HG03442 (cell line): ENCODE data around the gene NME3.
"Not testable (repeated sequence)": the region's sequence is repeated elsewhere in the genome, so short reads cannot be mapped to it uniquely, and the experiment has no call there.

Experiments
- ATAC-seq: cut with Tn5 transposase; IDR thresholded peaks from one replicate; pipeline ENCODE4 v1.9.1; 2021; ENCODE audit warnings: mild to moderate bottlenecking, moderate library complexity; ENCODE audit not compliant: unreplicated experiment

NME3 gene

GRCh38 chr16:1754204-1754603 lies 17.1 kb downstream of the NME3 start:
- no peak for ATAC-seq

GRCh38 chr16:1752853-1753252 lies 18.5 kb downstream of the NME3 start:
- no peak for ATAC-seq

DNA sequence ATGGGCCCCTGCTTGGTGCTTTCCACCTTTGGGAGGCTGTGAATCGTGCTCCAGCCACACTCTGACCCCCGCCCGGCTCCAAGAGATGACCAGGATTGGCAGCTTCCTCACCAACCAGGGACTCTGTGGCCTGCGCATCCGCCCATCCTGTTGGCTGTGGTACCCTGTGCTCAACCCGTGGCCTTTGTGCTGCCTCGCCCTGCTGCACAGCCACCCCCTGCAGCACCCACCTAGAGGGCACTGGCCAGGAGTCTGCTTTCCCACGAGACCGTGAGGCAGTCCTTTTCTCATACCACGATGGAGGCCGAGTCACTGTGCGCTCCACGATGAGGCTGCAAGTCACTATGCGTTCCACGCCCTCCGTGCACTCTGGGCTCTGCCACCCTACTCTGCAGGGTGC lies 19.4 kb downstream of the NME3 start:
- ATAC-seq: no peak

- ATAC-seq: no peak
Observed at GRCh38 chr16:1749152-1750117, 21.9 kb downstream of the NME3 start.

GRCh38 chr16:1747934-1748333 lies 23.4 kb downstream of the NME3 start:
- ATAC-seq: no peak

GRCh38 chr16:1746693-1747195 lies 24.6 kb downstream of the NME3 start:
- no peak for ATAC-seq

- no peak for ATAC-seq
Observed at GRCh38 chr16:1745900-1746692, 25.2 kb downstream of the NME3 start.

DNA sequence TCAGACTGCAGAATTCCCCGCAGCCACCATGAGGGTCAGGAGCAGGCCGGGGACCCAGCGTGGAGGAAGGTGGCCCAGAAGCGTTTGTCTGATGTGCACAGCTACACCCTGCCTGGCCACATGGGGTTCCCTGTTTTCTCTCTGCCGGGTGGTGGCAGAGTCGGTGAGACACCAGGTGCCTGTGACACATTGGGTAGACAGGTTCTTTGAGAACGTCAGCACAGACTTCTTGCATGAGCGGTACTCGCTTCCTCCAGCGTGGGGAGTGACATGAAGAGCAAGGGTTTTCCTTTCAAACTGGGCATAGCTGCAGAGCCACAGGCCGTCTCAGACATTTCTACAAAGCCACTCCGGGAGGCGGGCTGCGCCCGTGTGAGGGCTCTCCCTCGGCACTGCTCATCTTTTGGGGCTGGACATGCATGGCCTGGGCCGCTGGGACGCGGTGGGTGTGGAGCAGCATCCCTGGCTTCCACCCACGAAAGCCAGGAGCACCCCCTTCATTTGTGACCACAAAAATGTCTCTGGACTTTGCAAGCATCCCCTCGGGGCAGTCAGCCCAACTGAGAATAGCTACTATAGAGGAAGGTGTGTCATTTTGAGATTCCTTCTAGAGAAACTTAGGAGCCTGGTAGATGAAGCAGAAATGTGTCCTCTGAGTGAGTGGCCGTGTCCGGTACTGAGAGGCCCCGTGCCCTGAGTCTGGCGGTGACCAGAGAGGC lies 26.0 kb downstream of the NME3 start:
- no peak for ATAC-seq

GRCh38 chr16:1744338-1744840 lies 27.0 kb downstream of the NME3 start:
- no peak for ATAC-seq

DNA sequence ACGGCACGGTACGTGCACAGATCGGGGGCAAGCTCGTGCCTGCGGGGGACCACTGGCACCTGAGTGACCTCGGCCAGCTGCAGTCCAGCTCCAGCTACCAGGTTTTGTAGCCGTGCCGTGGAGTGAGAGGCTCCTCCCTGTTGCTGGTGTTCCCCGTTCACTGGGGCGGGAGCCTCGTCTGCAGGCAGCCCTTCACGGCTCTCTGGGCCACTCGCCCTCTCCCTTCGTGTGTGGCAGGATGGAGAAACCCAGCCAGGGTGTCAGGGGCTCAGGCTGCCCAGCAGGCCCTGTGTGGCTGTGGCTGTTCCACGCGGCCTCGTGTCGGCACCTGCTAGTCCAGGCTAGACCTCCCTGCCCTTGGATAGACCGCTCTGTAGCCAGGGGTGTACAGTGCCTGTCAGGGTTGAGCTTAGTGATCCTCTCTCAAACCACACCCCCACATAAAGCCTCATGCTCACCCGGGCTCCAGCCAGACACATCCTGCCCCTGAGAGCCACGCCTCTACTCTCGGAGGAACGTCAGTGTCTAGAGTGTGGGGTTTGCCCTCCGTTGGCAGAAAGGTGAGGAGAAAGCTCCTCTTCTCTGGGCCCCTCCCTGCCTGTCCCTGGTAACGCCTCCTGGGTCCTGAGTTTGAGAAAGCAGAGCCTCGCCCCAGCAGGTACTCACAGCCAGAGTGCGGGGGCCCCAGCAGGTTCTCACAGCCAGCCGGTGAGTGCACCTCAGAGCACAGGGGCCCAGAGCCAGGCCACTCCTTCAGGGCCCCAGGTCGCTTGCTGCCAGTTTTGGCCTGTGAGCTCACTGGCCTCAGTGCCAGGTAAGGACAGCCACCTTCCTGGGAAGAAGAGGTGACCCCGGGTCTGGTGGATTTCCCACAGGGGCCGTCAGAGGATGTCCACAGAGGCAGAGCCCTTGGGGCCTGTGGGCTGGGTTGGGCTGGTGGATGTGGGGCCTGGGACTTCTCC lies 27.7 kb downstream of the NME3 start:
- ATAC-seq: no peak

DNA sequence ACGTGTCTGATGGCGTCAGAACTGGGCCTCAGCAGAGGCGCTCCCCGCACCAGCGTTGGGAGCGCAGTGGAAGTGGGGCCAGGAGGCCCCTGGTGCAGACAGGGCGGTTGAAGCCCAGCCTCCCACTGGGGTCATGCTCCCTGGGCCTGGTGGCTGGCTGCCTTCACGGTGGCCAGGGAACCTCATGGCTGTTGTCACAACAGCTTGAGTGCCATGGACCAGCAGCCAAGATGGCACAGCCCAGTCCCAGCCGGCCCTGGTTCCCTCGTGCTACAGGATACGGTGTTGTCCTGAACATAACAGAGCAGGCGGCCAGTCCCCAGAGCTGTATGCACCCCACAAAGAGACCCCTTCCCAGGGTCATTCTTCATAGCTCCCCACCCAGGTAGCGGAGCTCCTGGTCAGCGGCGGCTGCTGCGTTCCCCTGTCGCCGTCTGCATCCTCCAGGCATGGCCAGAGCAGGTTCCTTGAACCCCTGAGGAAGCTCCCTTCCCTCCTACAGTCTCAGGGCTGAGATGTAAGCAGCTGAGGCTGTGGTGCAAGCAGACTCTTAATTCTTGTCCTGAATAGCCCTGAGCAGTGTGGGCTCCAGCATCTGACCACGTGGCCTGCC lies 29.7 kb downstream of the NME3 start:
- no peak for ATAC-seq

DNA sequence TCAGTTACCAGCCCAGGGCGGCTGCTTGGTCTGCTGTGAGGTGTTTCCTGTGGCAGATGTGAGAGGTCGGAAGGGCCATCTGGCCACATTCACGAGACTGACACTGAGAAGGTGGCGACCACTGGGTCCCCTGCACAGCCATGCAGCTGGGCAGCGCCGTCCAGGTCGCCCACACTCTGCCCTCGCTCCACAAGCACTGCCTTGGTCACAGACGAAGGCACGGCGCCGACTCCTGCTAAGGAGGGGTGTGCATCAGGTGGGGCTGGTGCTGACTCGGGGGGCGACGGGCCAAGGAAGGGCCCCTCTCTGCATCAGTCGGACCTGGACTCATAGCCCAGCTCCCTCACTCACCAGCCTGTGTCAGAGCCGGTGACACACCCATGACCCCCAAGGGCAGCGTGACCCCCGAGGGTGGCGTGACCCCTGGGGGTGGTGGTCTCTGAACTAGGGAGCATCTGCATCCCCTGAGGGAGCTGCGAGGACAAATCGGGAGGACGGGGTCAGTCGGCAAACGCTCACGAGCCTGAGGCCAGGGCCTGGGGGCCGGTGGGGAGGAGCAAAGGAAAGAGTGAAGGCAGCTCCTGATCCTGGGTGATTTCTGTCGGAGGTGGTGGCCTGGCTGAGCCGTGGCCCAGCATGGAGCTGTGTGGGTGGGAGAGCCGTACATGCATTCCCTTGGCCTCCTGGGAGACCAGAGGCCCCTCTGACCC lies 30.4 kb downstream of the NME3 start:
- ATAC-seq: no peak

DNA sequence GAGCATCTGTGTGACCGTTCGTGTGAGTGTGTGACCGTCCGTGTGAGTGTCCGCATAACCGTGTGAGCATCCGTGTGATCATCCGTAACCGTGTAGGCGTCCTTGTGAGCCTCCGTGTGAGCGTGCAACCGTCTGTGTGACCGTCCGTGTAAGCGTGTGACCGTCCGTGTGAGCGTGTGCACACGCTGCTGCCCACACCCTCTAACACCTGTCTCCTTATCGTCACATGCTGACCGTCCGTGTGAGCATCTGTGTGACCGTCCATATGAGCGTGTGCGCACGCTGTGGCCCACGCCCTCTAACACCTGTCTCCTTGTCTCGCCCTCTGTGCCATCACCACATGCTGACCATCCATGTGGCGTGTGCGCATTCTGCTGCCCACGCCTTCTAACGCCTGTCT lies 31.1 kb downstream of the NME3 start:
- ATAC-seq: no peak

DNA sequence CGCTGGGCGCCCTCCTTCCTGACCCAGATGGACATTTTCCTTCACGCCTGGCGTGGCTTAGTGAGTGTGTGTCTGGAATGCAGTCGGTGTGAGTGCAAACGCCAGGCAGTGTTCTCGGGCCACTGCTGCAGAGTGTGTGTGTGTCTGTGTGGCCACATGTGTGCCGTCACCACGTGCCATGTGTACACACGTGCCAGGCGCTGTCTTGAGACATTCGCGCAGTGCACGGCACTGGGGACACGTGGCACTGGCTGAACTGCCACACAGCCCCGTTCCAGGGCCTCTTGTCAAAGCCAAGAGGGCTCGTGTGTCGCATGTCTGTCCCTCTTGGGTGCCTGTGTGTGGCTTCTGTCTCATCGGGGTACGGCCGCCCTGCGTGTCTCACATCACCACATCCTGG lies 36.5 kb downstream of the NME3 start:
- no peak for ATAC-seq

DNA sequence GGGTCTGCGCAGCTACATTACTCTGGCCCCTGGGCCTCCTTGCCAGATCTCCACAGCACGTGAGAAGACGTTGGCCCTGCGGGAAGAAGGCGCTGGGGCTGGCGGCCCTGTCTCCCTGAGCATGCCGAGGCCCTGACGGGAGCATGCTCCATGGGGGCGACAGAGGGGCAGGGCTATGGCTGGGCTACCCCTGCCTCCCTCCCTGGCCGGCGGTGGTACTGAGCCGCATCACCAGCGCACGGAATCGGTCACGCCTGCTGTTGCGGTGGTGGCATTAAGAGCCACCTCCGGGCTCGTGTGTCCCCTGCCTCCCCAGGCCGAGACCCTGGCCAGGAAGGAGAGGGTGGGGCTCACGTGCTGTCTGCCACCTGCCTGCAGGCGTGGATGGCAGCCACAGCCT lies 37.2 kb downstream of the NME3 start:
- no peak for ATAC-seq

DNA sequence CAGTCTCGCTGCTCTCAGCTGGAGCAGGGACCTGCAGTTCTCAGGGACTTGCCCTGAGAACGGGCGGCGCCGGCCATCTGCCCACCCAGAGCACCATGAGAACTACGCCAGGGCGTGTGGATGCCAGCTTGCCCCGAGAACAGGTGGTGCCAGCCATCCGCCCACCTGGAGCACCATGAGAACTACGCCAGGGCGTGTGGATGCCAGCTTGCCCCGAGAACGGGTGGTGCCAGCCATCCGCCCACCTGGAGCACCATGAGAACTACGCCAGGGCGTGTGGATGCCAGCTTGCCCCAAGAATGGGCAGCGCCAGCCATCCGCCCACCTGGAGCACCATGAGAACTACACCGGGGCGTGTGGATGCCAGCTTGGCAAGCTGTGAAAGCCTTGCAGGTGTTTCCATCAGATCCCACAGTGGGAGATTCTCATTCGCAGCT lies 38.8 kb downstream of the NME3 start:
- ATAC-seq: not testable (repeated sequence)

- no peak for ATAC-seq
Observed at GRCh38 chr16:1732071-1732470, 39.3 kb downstream of the NME3 start.

DNA sequence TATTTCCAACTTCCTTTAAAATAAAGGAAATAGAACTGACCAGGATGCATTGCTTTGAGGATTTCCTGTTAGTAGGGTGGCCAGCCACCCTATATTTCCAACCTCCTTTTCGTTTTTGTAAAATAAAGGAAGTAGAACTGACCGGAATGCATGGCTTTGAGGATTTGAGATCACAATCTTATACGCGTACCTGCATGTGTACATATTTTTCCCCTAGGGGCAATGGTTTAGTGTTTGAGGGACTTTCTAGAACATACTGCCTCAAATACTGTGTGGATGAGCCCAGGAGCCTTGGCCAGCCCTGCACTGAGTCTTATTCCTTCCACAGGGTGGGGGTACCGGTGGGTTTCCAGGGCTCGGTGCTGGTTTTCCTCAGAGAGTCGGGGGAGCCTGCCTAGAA lies 39.7 kb downstream of the NME3 start:
- no peak for ATAC-seq

- ATAC-seq: no peak
Observed at GRCh38 chr16:1731073-1731472, 40.3 kb downstream of the NME3 start.
